Measurements from ENCODE around the gene COG5. TPM values are rescaled to one million over a fixed set of nuclear protein-coding genes. Genes with fewer than 3 reads are reported as not detected.

Gene COG5
- total and polyA plus RNA-seq, 9 of the 15 experiments (the other 6 are each of a cell fraction or from before 2014, with no cell fraction given), result 15.3 to 75.1 (median 56.4) TPM

DNA sequence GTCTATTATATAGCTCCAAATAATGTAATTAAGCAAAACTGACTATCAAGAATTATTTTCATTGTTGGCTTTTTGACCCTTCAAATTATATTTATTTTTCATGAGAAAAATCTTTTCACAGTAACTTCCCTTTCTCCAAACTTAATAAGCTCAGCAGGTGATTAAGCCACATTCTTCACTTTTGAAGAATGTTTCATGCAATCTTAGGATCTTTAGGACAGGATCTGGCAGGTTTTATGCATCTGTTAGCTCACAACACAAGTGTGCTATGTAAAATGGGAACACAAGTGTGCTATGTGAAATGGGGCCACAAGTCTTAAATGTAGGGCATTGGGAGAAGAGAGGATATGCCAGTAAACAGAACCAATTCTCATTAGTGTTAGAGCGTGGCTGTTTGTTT, 42.6 kb upstream of the COG5 start (continued):
- TF ChIP-seq MGA (IDR thresholded peaks at IDR 0.05) (no peak), NR2C2 (CRISPR knock-in tag; IDR thresholded peaks at IDR 0.05) (no peak), NR2C2 (tag; IDR thresholded peaks at IDR 0.05) (no peak), MBD2 (IDR thresholded peaks at IDR 0.05; ENCODE audit: borderline replicate concordance, low read depth) (no peak), RBM22 (IDR thresholded peaks at IDR 0.05; ENCODE audit: low read depth, low read length, poor library complexity, severe bottlenecking) (no peak), POLR2AphosphoS2 (IDR thresholded peaks at IDR 0.05; ENCODE audit: low read length) (no peak), NCOR1 (IDR thresholded peaks at IDR 0.05) (no peak), ZBTB49 (CRISPR knock-in tag; IDR thresholded peaks at IDR 0.05; ENCODE audit: borderline replicate concordance) (no peak), CHD2 (IDR thresholded peaks at IDR 0.05; ENCODE audit: low read depth, low read length) (no peak), ZBTB7A (IDR thresholded peaks at IDR 0.05; ENCODE audit: borderline replicate concordance, control insufficient read depth, low read depth, low read length) (no peak), FOXK1 (CRISPR knock-in tag; IDR thresholded peaks at IDR 0.05; ENCODE audit: borderline replicate concordance) (no peak), SREBF2 (CRISPR knock-in tag; IDR thresholded peaks at IDR 0.05) (no peak), PTBP1 (IDR thresholded peaks at IDR 0.05; ENCODE audit: low read depth, low read length) (no peak)
